CD1c-positive myeloid dendritic cell (primary cell): ENCODE results near the gene PCDH18.
"Not testable (repeated sequence)": the region's sequence is repeated elsewhere in the genome, so short reads cannot be mapped to it uniquely, and the experiment has no call there.

Experiments used
- DNase-seq: peaks from one replicate; pipeline ENCODE4 v3.0.0-alpha.2; 2016; ENCODE audit errors: extremely low spot score

The PCDH18 gene

DNA sequence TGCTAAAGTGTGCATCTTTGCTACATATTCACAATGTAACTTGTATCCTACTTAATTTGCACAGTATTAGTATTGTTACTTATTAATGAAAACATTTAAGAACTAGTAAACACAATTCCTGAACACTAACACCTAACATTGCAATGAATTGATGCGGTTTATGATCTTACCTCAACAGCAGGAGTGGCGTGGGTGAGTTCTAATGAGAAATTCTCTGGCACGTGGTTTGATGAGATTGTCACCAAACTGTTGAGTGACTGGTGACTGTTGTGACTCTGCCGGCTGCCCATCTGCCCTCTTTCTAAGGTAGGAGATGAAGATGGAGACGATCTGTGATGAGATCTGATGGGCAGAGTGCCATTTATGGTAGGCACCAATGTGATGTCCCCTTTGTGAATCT is 2.9 kb downstream of the PCDH18 start:
- DNase-seq = no peak

DNA sequence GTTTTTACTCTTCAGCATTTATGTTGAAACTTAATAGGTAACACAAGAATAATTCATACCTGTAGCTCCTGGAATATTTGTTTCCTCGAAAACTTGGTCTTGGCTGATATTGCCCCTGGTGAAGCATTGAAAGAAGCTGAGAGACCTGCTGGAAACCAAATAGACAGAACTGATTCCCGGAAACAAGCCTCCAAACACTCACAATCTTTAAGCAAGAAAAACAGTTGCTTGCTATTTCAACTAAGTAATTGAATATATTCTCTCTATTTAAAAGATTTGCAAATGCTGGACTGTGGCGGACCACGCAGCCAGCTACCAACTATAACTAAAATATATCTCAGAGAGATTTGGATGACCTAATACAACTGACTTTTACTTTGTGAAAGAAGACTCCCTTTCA is 3.6 kb downstream of the PCDH18 start:
- DNase-seq = no peak

DNA sequence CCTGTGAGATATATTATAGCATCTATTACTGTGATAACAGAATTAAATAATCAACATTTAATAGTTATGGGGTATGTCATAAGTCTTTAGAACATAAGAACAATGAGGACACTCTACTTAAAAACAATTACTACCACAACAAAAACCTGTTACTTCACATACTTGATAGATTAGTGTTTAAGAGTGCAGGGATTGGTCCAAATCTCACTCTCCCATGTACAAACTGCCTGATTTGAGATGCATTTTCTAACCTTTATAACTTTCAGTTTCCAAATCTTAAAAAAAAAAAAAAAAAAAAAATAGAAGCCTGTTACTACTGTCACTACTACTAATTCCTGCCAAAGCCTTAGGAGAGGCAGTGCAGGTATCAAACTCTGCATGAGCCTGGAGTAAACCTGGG is 5.6 kb downstream of the PCDH18 start:
- no peak for DNase-seq

DNA sequence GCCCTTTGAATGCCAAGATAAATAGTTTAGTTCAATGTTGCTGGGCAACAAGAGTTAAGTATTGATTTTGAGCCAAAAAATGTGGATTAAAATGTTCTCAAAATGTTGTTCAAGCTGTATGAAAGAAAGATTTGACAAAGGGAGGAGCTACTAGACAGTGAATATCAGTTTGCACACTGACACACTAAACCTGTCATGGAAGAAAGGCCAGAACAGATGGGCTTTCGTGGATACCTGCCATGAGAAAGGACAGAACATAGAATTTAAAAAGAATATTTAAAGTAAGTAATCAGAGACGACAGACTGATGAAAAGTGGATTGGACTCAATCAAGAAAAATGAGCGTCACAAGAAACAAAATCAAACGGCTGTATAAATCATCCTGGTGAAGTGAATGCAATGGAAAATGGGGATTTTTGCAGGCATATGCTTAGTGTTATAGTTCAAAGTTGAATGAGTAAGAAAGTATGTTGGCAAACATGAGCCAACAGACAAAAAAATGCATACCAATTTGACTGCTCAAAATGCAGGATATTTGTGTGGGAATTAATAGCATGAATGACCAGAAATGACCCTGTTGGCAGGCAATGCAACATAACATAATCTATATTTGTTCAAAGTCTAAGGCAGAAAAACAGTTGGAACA is 7.4 kb downstream of the PCDH18 start:
- no peak for DNase-seq

DNA sequence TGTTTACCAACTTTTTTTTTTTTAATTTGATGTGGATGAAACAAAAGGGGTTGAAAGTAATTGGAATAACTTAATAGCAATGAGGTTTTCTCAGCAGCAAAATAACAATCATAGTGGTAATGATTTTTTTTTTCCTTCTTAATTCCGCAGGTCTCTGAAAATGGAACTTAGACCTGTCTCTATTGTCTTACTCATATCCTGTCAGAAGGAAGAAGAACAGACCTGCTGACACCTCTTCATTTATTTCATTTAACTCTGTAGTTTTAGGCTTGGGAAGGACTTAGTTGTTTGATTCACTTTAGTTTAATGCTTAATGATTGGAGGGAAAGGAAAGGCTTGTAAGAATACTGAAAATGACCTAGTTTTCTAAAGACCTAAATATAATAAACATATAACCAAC is 9.0 kb downstream of the PCDH18 start:
- DNase-seq = no peak

DNA sequence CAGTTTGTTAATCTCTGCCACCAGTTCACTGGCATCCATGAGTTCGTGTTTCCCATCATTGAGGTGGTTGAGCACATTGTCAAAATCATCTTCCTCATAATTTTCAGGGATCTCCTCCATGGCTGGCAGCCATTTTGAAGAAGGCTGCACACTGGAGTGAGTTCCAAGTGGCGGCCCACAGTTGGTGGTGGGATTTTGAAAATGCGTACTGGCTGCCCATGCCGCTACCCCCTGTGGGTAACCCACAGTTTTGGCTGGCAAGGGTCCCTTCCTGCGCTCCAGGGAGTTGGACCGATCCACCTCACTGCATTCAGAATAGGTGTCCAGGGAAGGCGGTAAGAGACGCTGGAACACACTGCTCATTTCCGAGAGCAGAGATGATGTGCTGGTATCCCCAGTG is 11.2 kb downstream of the PCDH18 start:
- DNase-seq = no peak

DNA sequence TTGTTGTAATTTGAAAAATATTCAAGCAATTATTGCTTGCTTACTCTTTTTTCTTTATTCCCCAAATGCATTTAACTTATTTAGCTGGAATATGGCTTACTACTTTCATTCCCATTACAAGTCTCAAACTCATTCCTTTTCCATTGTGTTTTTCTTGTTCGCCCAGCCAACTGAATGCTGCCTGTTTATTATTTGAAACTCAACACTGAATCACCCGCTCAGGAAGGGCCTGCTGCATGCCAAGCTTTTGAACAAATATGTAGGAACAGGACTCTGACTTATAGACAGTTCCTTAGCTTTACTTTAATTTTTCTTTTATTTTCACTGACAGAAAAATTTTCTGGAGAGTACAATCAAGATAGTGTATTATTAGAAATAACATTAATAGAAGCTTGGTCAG is 12.9 kb downstream of the PCDH18 start:
- DNase-seq = no peak

DNA sequence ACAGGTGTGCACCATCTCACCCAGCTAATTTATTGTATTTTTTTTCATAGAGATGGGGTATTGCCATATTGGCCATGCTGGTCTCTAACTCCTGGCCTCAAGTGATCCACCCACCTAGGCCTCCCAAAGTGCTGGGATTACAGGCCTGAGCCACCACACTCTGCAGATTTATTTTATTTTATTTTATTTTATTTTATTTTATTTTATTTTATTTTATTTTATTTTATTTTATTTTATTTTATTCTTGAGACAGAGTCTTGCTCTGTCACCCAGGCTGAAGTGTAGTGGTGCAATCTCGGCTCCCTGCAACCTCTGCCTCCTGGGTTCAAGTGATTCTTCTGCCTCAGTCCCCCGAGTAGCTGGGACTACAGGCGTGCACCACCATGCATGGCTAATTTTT is 15.0 kb downstream of the PCDH18 start:
- not testable (repeated sequence) for DNase-seq

DNA sequence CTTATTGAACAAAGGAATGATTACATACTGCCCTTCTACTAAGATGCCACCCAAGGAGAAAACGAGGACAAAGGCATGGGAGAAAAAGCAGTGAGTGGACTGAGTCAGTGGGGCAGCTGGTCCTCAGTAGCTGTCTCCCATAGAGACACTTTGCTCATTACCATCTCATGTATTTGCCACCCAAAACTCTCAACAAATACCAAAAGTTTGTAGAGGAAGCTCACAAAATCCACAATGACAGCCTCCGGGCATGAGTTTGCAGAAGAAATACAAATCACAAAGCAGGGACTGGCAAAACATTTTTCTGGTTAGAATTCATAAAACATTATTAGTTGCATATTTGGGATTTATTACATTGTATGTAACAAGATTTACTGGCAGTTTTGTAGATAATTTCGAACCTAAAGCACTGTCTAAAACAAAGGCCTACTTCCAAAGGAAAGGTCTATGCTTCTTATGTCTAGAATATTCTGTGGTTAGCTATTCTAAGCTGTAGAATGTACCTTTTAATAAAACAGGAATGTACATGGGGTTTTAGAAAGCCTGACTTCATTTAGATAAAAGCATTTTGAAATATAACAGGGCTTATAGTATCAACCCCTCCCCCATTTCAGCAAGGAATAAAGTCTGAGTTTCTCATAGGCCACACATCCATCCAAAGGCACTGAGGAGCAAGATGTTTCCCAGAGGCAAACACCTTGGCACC is 17.7 kb downstream of the PCDH18 start:
- DNase-seq = no peak

DNA sequence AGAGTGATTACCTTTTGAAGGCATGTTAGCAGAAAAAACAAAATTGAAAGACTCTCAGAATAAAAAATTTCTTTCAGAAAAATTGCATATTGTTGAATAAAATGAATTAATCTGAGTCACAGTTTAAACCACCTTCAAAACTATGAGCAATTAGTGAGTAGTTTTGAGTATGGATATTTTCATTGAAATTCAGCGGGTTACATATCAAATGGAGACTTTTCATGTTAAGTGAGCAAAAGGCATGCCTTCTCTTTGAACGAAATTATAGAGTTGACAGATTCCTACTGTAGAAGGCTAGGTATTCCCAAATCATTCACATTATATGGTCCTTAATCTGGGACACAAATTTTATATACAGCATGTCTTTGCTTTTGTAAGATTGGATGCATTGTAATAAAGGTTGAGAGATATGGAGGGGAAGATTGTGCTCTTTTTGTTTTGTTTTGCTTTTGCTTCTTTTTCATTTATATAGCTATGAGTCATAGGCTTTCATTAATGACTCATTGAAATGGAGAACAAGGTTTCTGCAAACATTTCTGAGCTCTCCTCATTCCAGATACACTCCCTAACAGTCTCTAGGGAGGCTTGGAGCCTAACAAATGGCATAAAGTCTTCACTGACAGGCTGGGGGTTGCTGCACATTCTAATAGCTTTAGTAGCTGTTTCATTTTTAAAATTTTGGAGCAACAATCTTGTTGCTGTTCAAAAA is 21.6 kb downstream of the PCDH18 start:
- no peak for DNase-seq

DNA sequence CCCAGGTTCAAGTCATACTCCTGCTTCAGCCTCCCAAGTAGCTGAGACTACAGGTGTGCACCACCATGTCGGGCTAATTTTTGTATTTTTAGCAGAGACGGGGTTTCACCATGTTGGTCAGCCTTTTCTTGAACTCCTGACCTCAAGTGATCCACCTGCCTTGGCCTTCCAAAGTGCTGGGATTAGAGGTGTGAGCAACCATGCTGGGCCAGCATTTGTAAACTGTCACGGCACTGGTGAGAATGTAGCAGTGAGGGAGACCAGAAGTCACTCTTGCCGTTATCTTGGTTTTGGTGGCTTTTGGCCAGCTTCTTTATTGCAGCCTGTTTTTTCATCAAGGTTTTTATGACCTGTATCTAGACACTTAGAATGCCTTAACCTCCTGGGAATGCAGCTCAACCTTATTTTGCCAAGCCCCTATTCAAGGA is 22.4 kb downstream of the PCDH18 start:
- no peak for DNase-seq

DNA sequence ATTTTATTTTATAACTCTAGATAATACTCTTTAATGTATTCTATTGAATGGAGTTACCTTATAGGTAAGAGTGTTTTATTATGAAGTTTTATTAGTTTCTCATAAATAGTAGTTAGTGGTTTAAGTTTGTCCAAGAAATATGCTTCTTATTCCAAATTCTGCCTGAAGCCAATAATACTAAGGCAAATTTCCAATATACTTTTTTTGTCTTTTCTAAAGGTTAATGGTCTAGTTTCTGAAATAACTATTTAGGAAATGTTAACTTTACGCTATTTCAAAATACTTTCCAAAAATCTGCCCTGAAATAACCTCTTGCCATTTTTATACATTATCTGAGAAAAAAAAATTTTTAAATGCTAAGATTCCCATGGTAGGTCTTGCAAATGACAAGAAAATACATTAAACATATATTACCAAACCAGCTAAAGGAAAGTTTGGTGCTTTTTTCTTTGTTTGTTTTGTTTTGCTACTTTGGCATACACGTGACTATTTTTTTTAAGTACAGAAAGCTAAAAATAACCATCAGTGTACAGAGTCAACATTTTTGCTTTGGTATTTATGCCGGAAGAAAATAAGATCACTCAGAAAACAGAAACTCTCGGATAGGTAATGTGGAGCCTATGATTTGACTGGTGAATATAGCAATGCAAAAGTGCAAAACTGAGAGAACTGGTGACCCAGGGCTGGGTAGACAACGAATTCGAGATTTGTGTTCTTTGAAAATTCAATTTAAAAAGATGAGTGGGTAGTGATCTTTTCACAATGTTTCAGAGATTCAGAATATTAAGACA is 29.8 kb downstream of the PCDH18 start:
- no peak for DNase-seq

DNA sequence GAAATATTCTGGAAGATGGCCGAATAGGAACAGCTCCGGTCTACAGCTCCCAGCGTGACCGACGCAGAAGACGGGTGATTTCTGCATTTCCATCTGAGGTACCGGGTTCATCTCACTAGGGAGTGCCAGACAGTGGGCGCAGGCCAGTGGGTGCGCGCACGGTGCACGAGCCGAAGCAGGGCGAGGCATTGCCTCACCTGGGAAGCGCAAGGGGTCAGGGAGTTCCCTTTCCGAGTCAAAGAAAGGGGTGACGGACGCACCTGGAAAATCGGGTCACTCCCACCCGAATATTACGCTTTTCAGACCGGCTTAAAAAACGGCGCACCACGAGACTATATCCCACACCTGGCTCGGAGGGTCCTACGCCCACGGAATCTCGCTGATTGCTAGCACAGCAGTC is 36.0 kb downstream of the PCDH18 start:
- DNase-seq = not testable (repeated sequence)

DNA sequence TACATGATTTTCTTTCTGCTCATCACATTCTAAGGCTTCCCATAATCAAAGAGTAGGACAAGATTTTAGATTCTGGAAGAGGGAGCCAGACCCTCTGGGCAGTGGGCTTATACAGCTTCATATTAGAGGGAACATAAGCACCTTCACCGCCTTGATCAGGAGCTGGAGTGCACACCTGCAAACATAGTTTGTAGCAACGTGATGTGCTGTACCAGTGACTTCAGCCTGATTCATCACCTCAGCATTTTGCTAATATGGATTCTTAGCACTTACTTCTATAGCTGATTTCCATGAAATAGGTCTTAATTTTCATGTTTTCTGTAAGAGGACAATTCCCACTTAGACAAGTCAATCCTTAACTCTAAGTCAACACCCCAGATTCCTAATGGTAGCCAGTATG is 36.7 kb downstream of the PCDH18 start:
- no peak for DNase-seq

DNA sequence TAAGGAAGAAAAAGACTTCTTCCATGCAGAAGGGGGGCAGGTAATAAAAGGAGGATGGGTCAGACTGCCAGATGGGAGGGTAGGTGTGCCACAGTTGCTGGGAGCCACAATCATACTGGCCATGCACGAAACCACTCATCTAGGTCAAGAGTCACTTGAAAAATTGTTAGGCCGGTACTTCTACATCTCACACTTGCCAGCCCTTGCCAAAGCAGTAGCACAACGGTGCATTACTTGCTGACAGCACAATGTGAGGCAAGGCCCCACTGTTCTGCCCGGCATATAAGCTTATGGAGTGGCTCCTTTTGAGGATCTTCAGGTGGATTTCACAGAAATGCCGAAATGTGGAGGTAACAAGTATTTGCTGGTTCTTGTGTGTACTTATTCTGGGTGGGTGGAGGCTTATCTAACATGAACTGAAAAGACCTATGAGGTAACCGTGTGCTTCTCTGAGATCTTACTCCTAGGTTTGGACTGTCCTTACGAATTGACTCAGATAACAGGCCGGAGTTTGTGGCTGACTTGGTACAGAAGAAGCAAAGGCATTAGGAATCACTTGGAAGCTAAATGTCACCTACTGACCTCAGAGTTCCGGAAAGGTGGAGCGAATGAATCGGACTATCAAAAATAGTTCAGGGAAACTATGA is 48.9 kb downstream of the PCDH18 start:
- not testable (repeated sequence) for DNase-seq

DNA sequence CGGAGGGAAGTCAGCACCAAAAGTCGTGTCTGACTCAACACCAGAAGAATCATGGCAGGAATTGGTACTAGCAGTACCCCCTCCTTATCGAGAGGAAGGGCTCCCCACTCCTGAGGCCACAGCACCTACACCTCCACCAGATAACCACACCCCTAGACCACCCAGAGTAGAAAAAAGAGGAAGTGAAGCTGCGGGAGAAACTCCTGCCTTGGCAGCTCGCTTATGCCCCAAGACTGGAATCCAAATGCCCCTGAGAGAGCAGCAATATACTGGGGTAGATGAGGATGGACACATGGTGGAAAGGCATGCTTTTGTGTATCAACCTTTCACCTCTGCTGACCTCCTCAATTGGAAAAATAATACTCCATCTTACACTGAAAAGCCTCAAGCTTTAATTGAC is 52.6 kb downstream of the PCDH18 start:
- not testable (repeated sequence) for DNase-seq

DNA sequence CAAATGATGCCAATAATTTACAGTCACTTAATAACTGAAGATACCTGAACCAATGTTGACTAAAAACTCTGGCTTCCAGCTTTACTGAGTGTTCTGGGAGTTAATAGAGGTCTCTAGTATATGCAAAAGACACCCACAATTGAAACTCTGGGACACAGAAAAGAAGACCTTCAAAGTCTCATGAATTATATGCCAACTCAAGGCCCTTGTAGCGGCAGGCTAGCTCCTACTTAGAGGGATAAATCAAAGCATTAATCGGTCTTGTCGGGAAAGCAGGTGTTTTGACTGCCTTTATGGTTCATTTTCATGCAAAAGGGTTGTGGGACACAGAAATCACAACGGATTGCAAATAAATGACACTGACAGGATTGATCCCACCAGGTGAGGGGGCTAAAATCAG is 55.9 kb downstream of the PCDH18 start:
- DNase-seq = no peak

DNA sequence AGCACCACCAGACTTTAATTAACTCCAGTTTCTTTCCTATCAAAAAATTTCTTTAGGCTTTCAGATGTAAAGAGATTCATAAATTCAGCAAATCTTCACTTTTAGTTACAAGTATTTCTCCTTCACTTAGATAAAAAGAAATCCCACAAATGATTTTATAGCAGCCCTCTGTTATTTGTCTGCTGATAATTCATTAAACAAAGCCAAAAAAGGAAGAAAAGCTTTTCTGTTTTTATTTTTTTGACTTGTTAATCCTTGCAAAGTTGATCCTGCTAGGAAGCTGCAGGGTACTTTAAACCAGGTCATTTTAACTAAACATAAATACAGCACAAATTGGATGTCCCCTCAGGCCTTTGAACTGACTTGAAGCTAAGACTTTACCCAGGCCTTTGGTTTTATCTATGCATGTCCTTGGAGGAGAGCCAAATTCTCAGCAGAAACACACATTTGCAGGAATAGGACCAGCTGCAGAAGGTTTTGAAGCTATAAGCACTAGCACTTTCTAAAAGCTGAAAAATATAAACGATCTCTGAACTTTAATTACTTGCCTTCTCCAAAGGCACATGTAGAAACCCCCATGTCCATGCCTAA is 57.5 kb downstream of the PCDH18 start:
- DNase-seq = no peak

DNA sequence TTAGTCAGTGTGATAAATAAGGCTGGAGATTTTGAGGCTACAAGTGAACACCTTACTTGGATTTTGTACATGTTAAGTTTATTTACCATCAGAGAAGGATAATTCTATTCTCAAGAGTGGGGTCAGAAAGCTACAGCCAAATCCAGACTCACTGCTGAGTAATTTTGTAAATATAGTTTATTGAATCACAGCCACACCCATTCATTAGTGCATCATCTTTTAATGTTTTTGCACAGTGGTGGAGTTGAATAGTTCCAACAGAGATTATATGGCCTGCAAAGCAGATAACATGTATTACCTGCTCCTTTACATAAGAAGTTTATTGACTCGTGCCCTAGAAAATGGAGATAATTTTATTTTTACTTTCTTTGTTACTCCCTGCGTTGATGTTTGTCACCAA is 60.4 kb downstream of the PCDH18 start:
- no peak for DNase-seq

DNA sequence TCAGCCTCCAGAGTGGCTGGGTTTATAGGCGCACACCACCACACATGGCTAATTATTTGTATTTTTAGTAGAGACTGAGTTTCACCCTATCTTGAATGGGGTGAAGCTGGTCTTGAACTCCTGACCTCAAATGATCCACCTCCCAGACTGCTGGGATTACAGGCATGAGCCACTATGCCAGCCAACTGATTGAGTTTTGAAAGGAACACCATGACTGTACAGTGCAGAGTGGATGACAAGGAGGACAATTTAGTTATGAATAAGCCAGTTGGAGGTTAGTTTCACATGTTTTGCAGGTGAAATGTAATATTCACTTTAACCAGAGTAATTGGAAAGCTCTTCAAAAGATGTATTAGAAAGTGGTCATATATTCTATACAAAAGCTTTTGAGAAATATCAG is 60.8 kb downstream of the PCDH18 start:
- DNase-seq = no peak

DNA sequence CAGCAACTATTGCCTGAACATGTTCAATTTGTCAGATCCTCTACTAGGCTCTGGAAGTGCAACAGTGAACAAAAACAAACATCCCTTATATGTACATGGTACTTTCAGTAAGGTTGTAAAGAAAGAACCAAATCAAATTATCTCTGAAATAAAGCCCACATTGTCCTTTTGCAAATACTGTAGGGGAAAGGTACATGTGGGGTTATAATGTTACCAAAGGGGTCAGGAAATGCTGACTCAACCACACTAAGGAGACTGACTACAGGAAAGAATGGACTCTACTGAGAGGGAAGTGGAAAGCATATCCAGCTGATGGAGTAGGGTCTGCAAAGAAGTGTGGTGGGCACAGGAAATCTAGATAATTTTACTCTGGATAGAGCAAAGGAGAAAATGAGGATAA is 61.5 kb downstream of the PCDH18 start:
- DNase-seq = no peak
